ENCODE data around the gene FARS2.

- TF ChIP-seq POLR2A (IDR thresholded peaks at IDR 0.05), result no peak
- no peak for TF ChIP-seq CTCF (IDR thresholded peaks at IDR 0.05)
Measured at GRCh38 chr6:5684320-5685053, 423.2 kb downstream of the FARS2 start.

Measured in transverse colon (tissue), 3 donors.